Ramos (cell line): ENCODE measurements around the gene RNASEH2C.
"Not testable (repeated sequence)": the region's sequence is repeated elsewhere in the genome, so short reads cannot be mapped to it uniquely, and the experiment has no call there.

Experiments used
- in situ Hi-C: fragments of 300-500 bp; cut with MboI; formaldehyde crosslinking; loops from one replicate; pipeline ENCODE4 v1.14.3; 2022; ENCODE audit warnings: low sequenced_read_pairs; ENCODE audit not compliant: unreplicated experiment

RNASEH2C gene

DNA sequence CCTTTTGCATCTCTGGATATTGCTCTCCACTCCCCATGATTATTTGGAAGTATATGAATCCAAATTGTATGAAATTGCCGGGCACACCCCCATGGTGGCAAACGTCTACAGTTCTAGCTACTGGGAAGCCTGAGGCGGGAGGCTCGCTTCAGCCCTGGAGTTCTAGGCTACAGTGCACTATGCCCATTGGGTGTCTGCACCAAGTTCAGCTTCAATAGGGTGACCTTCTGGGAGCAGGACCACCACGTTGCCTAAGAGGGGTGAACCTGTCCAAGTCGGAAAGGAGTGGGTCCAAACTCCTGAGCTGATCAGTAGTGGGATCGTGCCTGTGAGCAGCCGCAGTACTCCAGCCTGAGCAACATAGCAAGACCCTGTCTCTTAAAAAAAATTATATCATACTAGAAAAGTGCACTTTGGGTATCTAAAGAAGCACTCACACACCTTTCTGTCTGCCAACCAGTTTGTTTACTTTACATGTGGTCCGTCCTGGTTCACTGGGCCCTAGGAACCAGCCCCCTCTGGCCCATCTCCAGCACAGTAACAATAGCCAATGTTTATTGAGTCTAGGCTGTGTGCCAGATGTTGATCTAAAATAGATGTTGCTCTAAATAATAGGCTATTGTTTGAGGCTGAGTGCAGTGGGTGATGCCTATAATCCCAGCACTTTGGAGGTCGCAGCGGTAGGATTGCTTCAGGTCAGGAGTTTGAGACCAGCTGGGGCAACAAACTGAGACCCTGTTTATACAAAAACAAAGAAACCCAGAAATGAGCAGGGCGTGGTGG lies 24.9 kb downstream of the RNASEH2C start:
- in situ Hi-C loops: no loop called here

DNA sequence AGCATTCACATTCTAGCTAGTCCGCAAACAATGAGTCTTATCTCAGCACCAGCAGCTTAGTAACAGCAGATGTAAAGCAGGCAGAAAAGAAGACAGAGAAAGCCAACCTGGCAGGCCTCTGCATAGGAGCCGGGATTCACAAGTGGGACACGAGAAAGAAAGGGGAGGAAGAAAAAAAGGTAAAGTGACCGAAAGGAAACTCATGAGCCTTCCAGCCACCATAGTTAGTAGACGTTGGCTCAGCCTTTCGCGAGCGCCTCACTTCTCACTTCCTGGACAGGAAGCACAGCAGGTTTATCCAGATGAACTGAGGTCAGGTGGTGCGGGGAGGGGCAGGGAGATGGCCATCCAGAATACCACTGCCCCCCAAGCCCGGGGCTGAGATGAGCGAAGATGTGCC lies 28.2 kb downstream of the RNASEH2C start:
- in situ Hi-C loops: no loop called here

DNA sequence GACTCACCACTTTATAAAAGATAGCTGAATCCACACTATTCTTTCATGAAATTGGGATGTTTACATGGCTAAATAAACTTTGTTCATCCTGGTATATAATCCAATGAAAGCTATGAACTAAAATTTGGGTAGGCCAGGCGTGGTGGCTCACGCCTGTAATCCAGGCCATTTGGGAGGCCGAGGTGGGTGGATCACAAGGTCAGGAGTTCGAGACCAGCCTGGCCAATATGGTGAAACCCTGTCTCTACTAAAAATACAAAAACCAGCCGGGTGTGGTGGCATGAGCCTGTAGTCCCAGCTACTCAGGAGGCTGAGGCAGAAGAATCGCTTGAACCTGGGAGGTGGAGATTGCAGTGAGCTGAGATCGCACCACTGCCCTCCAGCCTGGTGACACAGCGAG lies 28.8 kb downstream of the RNASEH2C start:
- in situ Hi-C loops: not testable (repeated sequence)

DNA sequence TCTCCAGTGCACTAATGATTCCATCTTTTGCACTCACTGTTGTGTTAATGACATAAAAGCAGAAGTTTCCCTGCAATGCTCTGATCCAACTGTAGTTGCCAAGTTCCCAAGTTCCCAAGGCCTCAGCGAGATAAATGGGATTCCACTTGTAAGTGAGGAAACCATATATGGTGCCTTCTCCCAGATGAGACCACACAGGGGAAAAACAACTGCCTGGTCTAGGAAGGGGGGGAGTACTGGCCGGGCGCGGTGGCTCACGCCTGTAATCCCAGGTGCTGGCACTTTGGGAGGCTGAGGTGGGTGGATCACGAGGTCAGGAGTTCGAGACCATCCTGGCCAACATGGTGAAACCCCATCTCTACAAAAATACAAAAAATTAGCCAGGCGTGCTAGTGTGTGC lies 34.6 kb downstream of the RNASEH2C start:
- in situ Hi-C loops: no loop called here

DNA sequence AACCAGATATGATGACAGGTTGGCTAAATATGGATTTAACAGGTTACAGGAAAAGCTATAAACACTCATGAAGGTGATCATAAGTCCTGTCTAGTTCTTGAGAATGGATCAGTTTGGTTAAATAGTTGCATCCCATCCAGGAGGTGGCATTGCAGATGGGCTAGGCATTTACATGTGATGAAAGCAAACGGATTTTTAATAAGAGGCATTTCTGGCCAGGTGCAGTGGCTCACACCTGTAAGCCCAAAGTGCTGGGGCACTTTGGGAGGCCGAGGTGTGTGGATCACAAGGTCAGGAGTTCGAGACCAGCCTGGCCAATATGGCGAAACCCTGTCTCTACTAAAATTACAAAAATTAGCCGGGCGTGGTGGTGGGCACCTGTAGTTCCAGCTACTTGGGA lies 37.1 kb downstream of the RNASEH2C start:
- in situ Hi-C loops: not testable (repeated sequence)

DNA sequence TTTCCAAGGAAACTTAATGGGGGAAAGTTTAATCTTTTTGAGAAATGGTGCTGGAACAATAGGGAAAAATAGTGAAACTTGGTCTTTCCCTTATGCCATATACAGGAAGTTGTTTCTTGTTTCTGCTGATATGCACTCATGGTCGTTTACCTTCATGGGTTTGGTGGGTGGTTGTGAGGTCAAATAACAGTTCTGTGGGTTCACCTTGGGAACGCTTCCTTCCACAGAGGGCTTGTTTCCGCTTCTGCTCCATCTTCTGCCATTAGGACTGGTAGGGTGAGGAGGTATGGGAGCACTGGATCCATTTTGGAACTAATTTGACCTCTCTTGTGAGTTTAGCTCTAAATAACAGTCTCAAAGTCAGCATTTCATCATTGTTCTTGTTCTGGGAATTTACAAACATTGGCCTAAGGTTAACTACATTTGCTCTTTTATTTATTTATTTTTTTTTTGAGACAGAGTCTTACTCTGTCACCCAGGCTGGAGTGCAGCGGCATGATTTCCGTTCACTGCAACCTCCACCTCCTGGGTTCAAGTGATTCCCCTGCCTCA lies 40.3 kb downstream of the RNASEH2C start:
- in situ Hi-C loops: no loop called here

DNA sequence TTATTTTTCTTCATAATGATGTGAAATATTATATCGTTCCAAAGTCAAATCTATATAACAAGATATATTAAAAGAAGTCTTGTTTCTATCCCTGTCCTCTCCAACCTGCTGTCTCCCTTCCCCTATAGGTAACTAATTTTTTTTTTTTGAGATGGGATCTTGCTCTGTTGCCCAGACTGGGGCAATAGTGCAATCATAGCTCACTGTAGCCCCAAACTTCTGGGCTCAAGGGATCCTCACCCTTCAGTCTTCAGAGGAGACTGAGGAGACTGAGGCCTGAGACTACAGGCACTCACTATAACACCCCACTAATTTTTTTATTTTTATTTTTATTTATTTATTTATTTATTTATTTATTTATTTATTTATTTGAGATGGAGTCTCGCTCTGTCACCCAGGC lies 47.6 kb downstream of the RNASEH2C start:
- in situ Hi-C loops: no loop called here

DNA sequence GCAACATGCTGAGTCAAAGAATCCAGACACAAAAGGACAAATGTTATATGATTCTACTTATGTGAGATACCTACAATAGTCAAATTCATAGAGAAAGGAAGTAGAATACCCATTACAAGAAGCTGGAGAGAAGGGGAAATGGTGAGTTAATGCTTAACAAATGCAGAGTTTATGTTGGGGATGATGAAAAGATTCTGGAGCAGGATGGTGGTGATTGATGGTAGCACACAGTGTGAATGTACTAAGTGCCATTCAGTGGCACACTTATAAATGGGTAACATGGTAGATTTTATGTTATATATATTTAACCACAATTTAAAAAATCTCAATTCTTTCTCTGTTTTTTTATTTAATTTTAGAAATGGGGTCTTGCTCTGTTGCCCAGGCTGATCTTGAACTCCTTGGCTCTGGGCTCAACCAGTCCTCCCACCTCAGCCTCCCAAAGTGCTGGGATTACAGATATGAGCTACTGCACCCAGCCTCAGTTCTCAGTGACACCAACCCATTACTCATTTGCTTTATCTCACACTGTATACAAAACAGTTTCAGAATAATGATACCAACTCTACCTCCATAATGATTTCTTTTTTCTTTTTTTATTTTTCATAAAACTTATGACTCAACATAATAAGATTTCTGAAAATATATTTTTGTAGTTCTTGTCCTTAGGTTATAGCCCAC lies 48.3 kb downstream of the RNASEH2C start:
- in situ Hi-C loops: no loop called here
